Mucosa of gallbladder (tissue), 1 donor: ENCODE measurements around the gene MEAK7. TPM values are rescaled to one million over a fixed set of nuclear protein-coding genes. Genes with fewer than 3 reads are reported as not detected.

ENCODE experiments used
- DNase-seq: peaks from one replicate; pipeline ENCODE4 v3.0.0-alpha.2; 2020; ENCODE audit warnings: low spot score
- total RNA-seq: library from RNA; stranded (reverse); gene quantifications from one replicate; pipeline ENCODE4 v1.2.1, GENCODE V29; 2021
- donor health status: DM: no; HTN: no; CAD: no.

The MEAK7 gene
- total RNA-seq, 1 donor from 2014 or later, result 22.5 TPM

- no peak for DNase-seq
Measured at GRCh38 chr16:84511831-84512230, 7.4 kb upstream of the MEAK7 start.

DNA sequence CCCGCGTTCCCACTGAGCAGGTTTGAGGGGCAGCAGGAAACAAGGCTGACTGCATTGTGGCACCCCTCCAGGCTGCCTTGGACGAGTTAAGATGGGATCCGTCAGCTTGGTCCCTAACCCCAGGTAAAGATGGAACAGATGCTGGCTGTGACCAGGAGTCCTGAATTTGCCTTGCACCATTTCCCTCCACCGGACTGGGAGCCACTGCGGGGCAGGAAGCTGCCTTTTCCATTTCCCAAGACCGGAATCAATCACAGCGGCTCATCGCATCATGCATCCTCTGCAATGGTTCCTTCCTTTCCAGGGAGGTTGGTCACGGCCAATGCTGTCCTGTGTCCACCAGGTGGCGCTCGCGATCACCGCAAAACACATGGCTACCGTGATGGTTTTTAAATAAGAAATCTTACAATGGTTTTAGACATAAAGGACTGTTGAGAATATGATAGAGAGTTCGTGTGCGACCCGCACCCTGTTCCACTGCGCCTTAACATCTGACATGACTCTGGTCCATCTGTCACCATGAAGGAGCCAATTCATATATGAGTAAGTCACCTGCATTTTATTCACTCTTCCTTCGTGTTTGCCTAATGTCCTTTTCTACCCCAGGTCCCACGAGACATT lies 6.8 kb upstream of the MEAK7 start:
- DNase-seq, result peak; percentile 84

- no peak for DNase-seq
Measured at GRCh38 chr16:84509032-84509950, 4.8 kb upstream of the MEAK7 start.

DNA sequence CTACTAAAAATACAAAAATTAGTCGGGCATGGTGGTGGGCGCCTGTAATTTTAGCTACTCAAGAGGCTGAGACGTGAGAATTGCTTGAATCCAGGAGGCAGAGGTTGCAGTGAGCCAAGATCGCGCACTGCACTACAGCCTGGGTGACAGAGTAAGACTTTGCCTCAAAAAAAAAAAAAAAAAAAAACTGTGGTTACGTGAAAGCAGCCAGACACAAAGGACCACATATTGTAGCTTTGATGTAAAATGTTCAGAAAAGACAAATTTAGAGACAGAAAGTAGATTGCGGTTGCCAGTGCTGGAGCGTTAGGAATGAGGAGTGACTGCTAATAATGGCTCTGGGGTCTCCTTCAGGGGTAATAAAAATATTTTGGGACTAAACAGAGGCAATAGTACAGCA lies 4.0 kb upstream of the MEAK7 start:
- no peak for DNase-seq

DNA sequence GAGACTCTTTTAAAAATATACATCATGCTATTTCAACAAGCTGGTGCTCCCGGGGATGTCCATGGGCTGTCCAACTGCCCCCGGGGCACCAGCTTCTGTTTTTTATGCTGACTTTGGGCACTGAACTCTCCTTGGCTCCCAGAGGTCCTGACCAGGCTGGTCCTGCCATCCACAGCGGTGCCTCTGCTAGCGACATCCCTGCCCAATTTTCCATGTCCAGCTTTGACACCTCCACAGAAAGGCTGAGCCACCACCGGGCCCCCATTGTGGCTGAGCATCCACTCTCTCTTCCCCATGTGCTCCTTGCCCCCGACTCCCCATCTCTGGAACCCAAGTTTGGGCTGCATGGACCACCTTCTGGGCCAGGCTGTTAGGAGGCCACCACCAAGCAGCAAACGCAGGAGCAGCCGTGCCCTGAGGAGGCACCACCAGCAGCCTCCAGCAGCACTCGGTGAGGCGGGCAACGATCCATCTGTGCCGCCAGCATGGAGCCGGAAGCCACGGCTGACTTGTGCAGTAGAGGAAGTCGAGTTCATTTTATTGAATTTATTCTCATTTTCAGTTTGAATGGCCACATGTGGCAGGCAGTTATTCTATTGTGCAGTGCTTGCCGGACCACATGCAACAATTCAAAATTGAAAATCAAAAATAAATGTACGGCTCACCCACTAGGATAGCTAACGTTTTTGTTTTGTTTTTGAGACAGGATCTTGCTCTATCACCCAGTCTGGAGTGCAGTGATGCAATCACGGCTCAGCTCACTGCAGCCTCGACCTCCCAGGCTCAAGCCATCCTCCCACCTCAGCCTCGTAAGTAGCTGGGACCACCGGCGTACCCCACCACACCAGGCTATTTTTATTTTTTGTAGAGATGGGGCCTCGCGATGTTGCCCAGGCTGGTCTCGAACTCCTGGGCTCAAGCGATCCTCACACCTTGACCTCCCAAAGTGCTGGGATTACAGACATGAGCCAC lies 2.8 kb upstream of the MEAK7 start:
- no peak for DNase-seq

- DNase-seq, result no peak
Measured at GRCh38 chr16:84505249-84506187, 1.1 kb upstream of the MEAK7 start.

DNA sequence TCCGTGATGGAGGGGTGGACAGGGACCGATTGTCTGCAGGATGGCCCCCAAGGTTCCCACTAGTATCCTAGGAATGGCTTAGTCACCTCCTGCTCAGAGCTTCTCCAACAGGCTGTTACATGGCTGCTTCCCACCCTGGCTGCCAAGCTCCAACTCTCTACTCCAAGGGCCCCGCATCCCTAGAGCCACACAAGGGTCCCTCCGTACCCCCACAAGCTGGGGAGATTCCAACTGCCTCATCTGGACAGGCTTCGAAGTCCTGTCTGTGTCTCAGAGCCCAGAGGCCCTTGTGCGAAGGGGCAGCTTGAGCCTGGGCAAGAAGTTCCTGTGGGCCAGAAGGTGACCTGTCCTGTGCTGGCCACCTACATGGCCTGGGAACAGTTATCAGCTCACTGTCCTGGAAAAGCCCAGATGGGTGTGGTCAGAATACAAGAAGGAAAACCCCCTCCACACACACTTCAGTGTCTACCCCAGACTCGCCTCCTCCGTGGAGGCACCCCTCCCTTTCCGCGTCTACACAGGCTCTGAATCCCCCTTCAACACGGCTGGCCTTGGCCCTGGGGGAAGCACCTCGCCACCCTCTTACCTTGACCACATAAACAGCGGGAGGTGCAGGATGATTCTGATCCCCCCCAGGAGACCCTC lies 586 bp downstream of the MEAK7 start:
- no peak for DNase-seq

GRCh38 chr16:84502581-84502980 lies 1.9 kb downstream of the MEAK7 start:
- no peak for DNase-seq

- no peak for DNase-seq
Measured at GRCh38 chr16:84502075-84502474, 2.4 kb downstream of the MEAK7 start.

- no peak for DNase-seq
Measured at GRCh38 chr16:84501077-84501735, 3.3 kb downstream of the MEAK7 start.

DNA sequence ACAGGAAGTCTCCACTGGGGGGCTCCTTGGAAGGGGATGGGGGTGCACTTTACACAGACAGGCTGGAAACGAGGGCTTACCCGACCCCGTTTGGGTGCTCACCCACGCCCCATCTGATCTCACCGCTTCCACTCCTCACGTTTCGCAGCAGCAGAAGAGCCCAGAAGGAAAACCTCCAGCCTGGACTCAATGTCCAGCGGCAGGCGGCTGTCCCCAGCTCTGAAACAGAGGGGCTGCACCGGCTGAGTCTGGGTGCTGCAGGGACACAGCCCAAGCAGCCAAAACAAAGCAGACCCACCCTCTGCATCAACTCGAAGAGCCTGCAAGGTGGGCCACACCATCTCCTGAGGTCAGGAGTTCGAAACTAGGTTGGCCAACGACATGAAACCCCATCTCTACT lies 3.9 kb downstream of the MEAK7 start:
- DNase-seq, result no peak

GRCh38 chr16:84499638-84500037 lies 4.8 kb downstream of the MEAK7 start:
- DNase-seq, result no peak

DNA sequence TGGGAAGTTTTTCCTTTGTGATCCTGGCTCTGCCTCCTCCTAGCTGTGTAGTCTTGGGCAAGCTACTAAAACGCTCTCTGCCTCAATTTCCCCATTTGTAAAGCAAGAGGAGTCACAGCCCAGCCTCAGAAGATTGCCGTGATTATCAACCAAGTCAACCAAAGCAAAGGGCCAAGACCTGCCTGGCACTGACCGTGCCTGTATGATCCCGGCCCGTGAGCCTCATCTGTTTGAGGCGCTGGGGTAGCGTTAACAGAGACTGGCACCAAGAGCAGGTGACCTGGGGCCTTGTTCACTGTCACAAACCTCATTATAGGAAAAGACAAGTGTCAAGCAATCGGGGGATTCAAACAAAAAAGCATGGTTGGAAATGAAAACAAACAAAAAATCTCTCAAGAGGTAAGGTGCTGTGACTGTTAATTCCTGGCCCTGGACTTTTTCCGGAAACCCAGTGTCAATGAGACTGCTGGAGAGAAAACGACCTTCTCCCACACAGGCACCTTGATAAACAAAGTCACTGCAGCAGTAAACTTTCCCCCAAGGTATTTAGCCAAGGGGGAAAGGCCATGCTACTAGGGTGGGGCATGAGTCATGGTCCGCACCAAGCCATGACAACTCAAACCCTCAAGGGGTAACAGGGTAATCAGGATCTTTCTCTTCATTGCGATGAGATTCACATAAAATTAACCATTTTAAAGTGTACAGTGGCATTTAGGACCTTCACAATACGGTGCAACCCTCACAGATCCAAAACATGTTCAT lies 5.4 kb downstream of the MEAK7 start:
- no peak for DNase-seq

DNA sequence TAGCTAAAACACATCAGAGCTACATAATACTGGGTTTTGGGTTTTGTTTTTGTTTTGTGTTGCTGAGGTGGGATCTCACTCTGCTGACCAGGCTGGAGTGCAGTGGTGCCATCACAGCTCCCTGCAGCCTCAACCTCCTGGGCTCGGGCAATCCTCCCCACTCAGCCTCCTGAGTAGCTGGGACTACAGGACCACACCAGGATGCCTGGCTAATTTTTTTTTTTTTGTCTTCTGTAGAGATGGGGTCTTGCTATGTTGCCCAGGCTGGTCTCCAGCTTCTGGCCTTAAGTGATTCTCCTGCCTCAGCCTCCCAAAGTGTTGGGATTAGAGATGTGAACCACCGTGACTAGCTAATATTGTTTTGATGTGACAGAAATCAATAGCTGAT lies 6.2 kb downstream of the MEAK7 start:
- DNase-seq, result no peak

DNA sequence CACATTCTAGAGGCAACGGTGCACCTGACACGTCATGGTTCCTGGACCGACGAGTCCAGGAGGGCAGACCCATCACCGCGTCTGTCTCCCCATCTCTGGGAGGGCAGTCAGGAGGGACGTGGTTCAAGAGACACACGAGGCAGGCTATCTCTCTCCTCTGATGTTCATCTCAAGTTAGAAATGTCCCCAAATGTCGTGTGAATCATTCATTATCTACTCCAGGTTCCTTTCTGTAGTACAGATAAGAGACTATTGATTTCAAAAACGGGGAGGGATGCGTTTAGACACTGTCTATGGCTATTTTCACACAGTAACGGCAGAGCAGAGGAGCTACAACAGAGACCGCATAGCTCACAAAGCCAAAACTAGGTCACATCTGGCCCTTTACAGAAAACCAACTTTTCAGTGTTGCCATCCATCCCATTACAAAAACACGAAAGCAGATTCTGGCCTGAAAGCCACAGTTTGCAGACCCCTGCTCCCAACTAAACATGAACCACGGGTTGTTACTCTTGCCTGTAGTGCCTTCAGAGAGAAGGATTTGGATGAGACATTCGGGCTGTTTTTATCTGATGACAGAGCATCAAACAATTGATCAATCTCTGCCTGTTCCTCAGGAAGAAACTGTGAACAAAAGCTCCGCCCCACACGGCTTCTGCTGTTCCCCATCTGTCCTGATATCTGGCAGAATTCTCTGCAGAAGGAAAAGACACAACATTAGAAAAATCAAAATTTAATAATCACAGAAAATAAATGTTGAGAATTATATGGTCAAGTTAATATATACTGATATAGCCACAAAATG lies 6.8 kb downstream of the MEAK7 start:
- DNase-seq, result no peak

- DNase-seq, result no peak
Measured at GRCh38 chr16:84496991-84497390, 7.5 kb downstream of the MEAK7 start.

DNA sequence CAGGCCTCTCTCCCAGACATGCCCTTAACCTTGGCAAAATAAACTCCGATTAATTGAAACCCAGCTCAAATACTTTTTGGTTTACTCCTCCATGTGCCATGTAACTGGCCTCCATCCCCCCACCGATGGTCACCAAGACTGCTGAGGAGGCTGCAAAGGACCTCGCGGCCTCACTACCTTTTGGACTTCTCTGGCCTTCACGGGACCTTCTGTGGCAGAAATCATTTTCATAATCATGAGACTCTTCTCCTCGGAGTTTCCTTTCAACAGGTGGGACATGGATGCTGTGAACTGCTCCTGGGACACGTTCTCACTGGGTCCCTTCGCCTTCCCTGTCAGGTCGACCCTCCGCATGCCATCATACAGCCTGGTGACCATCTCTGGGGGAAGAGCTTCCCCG lies 9.0 kb downstream of the MEAK7 start:
- DNase-seq, result no peak

- DNase-seq, result no peak
Measured at GRCh38 chr16:84489131-84489530, 15.3 kb downstream of the MEAK7 start.
